Measurements from ENCODE around the gene RXRG.

GRCh38 chr1:165474196-165474595 lies 29.3 kb upstream of the RXRG start:
- TF ChIP-seq CTCF (IDR thresholded peaks at IDR 0.05; ENCODE audit: low read depth, low read length), result no peak
- no peak for TF ChIP-seq EZH2phosphoT487 (IDR thresholded peaks at IDR 0.05; ENCODE audit: low read depth)
